SK-N-SH (cell line): ENCODE measurements around the gene C9orf57. TPM values are rescaled to one million over a fixed set of nuclear protein-coding genes. Genes with fewer than 3 reads are reported as not detected.

Experiments
- CTCF ChIA-PET: fragments of 300-600, 350-600 bp; formaldehyde crosslinking; extraction: SDS; loops from one replicate; lab custom pipeline; 2021; lab: Yijun Ruan, JAX
- POLR2A ChIA-PET: fragments of 350-600 bp; sonication (Branson Sonifier 250); formaldehyde crosslinking; extraction: SDS; loops from one replicate; lab custom pipeline; 2020; ENCODE audit warnings: antibody characterized with exemption, inconsistent platforms; lab: Yijun Ruan, JAX
- DNase-seq: peaks from one replicate; pipeline ENCODE4 v3.0.0; 2012
- H2AFZ ChIP-seq: fragments of 200-600 bp; sonication (generic); 2 replicates; pipeline ENCODE4 v1.8.1; 2016; ENCODE audit warnings: antibody characterized with exemption, mild to moderate bottlenecking, low read depth
- H3F3A ChIP-seq: fragments of 200-600 bp; sonication (generic); replicated peaks from 2 replicates; pipeline ENCODE3; 2016; ENCODE audit warnings: antibody characterized with exemption, mild to moderate bottlenecking; ENCODE audit not compliant: insufficient read depth
- H3K27ac ChIP-seq, 2 experiments: fragments of 200-500 bp in 1 of 2; fragments of 200-600 bp in 1 of 2; sonication (Bioruptor generic) in 1 of 2; sonication (generic), shearing (Covaris generic) in 1 of 2; 2 replicates each; pipeline versions ENCODE4 v1.5.1 to v1.6.1; 2014 to 2016; ENCODE audit warnings: low read depth in 2 of 2, inconsistent platforms in 1 of 2, low read length in 1 of 2, mild to moderate bottlenecking in 1 of 2, mixed read lengths in 1 of 2
- H3K27me3 ChIP-seq: fragments of 200-600 bp; sonication (generic), shearing (Covaris generic); 2 replicates; pipeline ENCODE4 v1.6.1; 2016; ENCODE audit warnings: mixed run types; ENCODE audit not compliant: insufficient read depth
- H3K36me3 ChIP-seq, 2 experiments: fragments of 200-500 bp in 1 of 2; fragments of 200-600 bp in 1 of 2; sonication (Bioruptor generic) in 1 of 2; sonication (generic) in 1 of 2; replicated peaks in 1 of 2; 2 replicates each; pipeline versions ENCODE3 to v1.5.1; 2014 to 2016; ENCODE audit warnings: low read length in 1 of 2, mild to moderate bottlenecking in 1 of 2; ENCODE audit not compliant: insufficient read depth in 2 of 2, control insufficient read depth in 1 of 2
- H3K4me1 ChIP-seq, 2 experiments: fragments of 200-500 bp in 1 of 2; fragments of 200-600 bp in 1 of 2; sonication (Bioruptor generic) in 1 of 2; sonication (generic), shearing (Covaris generic) in 1 of 2; 2 replicates each; pipeline versions ENCODE4 v1.5.1 to v1.6.1; 2014 to 2016; ENCODE audit warnings: low read depth in 1 of 2, low read length in 1 of 2, mixed run types in 1 of 2; ENCODE audit not compliant: insufficient read depth in 2 of 2, control insufficient read depth in 1 of 2
- H3K4me2 ChIP-seq: fragments of 200-600 bp; sonication (generic), shearing (Covaris generic); 2 replicates; pipeline ENCODE4 v1.6.1; 2017; ENCODE audit warnings: mixed run types
- H3K4me3 ChIP-seq, 2 experiments: fragments of 200-500 bp in 1 of 2; fragments of 200-600 bp in 1 of 2; sonication (Bioruptor generic) in 1 of 2; sonication (generic), shearing (Covaris generic) in 1 of 2; 2 replicates each; pipeline versions ENCODE4 v1.5.1 to v1.8.1; 2014 to 2016; ENCODE audit warnings: low read depth in 2 of 2, inconsistent platforms in 1 of 2, low read length in 1 of 2, mild to moderate bottlenecking in 1 of 2, mixed read lengths in 1 of 2, moderate library complexity in 1 of 2
- H3K79me2 ChIP-seq: fragments of 200-600 bp; sonication (generic); 2 replicates; pipeline ENCODE4 v1.8.1; 2017; ENCODE audit warnings: mild to moderate bottlenecking; ENCODE audit not compliant: insufficient read depth
- H3K9ac ChIP-seq: fragments of 200-600 bp; sonication (generic); 2 replicates; pipeline ENCODE4 v1.6.1; 2017; ENCODE audit warnings: mixed run types
- H3K9me2 ChIP-seq: fragments of 200-600 bp; sonication (generic); 2 replicates; pipeline ENCODE4 v1.6.1; 2017; ENCODE audit warnings: mixed run types
- H3K9me3 ChIP-seq: fragments of 200-600 bp; sonication (generic); 2 replicates; pipeline ENCODE4 v1.6.1; 2017; ENCODE audit warnings: mixed run types, mild to moderate bottlenecking, moderate library complexity
- H4K20me1 ChIP-seq: fragments of 200-600 bp; sonication (generic); 2 replicates; pipeline ENCODE4 v1.6.1; 2017; ENCODE audit warnings: mild to moderate bottlenecking, mixed run types; ENCODE audit not compliant: insufficient read depth
- CTCF ChIP-seq: fragments of 200-600 bp; sonication (generic); IDR thresholded peaks from 2 replicates; pipeline ENCODE4 v1.6.1; 2017; ENCODE audit warnings: antibody characterized with exemption, mild to moderate bottlenecking, moderate library complexity
- ELF1 ChIP-seq: IDR thresholded peaks from 2 replicates; pipeline ENCODE4 v1.4.0; 2012
- FOSL2 ChIP-seq: IDR thresholded peaks from 2 replicates; pipeline ENCODE4 v1.4.0; 2012; ENCODE audit warnings: low read depth, mild to moderate bottlenecking, moderate library complexity, borderline replicate concordance
- FOXJ3 ChIP-seq: sonication (generic); formaldehyde crosslinking; IDR thresholded peaks from 2 replicates; pipeline ENCODE4 v1.5.1; 2020; ENCODE audit warnings: mild to moderate bottlenecking, missing genetic modification reagents
- FOXM1 ChIP-seq: IDR thresholded peaks from 2 replicates; pipeline ENCODE4 v1.4.0; 2012; ENCODE audit warnings: low read depth, mild to moderate bottlenecking
- GABPA ChIP-seq: IDR thresholded peaks from 2 replicates; pipeline ENCODE4 v1.4.0; 2012; ENCODE audit warnings: low read depth, mild to moderate bottlenecking
- MAX ChIP-seq: IDR thresholded peaks from 2 replicates; pipeline ENCODE4 v1.4.0; 2012; ENCODE audit warnings: low read depth
- MEF2A ChIP-seq: IDR thresholded peaks from 2 replicates; pipeline ENCODE4 v1.4.0; 2012; ENCODE audit warnings: low read depth, borderline replicate concordance
- MXI1 ChIP-seq: IDR thresholded peaks from 2 replicates; pipeline ENCODE4 v1.6.1; 2012; ENCODE audit warnings: mild to moderate bottlenecking, low read depth, low read length, improper control_type of control experiment
- PBX3 ChIP-seq: IDR thresholded peaks from 2 replicates; pipeline ENCODE4; 2012
- RAD21 ChIP-seq: IDR thresholded peaks from 2 replicates; pipeline ENCODE4 v1.6.1; 2012; ENCODE audit warnings: mild to moderate bottlenecking, low read length
- REST ChIP-seq: IDR thresholded peaks from 2 replicates; pipeline ENCODE4 v1.6.1; 2012; ENCODE audit warnings: mild to moderate bottlenecking, low read depth, low read length, moderate library complexity
- RFX5 ChIP-seq: IDR thresholded peaks from 2 replicates; pipeline ENCODE4 v1.6.1; 2012; ENCODE audit warnings: mild to moderate bottlenecking, improper control_type of control experiment, low read length
- RXRA ChIP-seq: IDR thresholded peaks from 2 replicates; pipeline ENCODE4 v1.4.0; 2012; ENCODE audit warnings: low read depth, mild to moderate bottlenecking, borderline replicate concordance
- SIN3A ChIP-seq: IDR thresholded peaks from 2 replicates; pipeline ENCODE4 v1.6.1; 2012; ENCODE audit warnings: low read depth, mild to moderate bottlenecking, low read length, moderate library complexity, borderline replicate concordance
- SMC3 ChIP-seq: IDR thresholded peaks from 2 replicates; pipeline ENCODE4 v1.6.1; 2012; ENCODE audit warnings: low read depth, low read length, improper control_type of control experiment
- TAF1 ChIP-seq: IDR thresholded peaks from 2 replicates; pipeline ENCODE4 v1.6.1; 2012; ENCODE audit warnings: low read depth, mild to moderate bottlenecking, low read length, moderate library complexity, borderline replicate concordance
- USF1 ChIP-seq: IDR thresholded peaks from 2 replicates; pipeline ENCODE4 v1.4.0; 2012; ENCODE audit warnings: low read depth, borderline replicate concordance
- USF2 ChIP-seq: fragments of 150-350 bp; IDR thresholded peaks from 2 replicates; pipeline ENCODE4 v1.6.1; 2017; ENCODE audit warnings: antibody characterized with exemption, low read length, low read depth, borderline replicate concordance
- WGBS: methylation state at CpG from one replicate; pipeline ENCODE4 v1.1.6; 2017; ENCODE audit warnings: low lambda C conversion rate; 5-methylcytosine and 5-hydroxymethylcytosine counted together
- polyA plus RNA-seq, 3 experiments: library from polyadenylated mRNA; depleted of rRNA; stranded (reverse); fragments of >200 nt; gene quantifications; 2 replicates each; pipeline ENCODE4 v1.2.3, GENCODE V29; 2012

Gene C9orf57
- polyA plus RNA-seq, 1 of the 3 experiments (the other 2 are of a cell fraction) = not detected

- Histone ChIP-seq H3K9me2 (no peaks in the 10 kb centered on the region), H3K4me1 (no peaks in the 10 kb centered on the region), H3K79me2 (no peaks in the 10 kb centered on the region), H2AFZ (no peak overlapping the region), H3K36me3 (no peaks in the 10 kb centered on the region)
- 2% methylated on average over 4 of the region's 6 CpGs for WGBS
- TF ChIP-seq RAD21 (no peak), MEF2A (no peak), USF1 (no peak), ELF1 (no peak), GABPA (no peak), RXRA (no peak), TAF1 (no peak), FOSL2 (no peak), PBX3 (no peak), SIN3A (no peak), FOXM1 (no peak), RFX5 (no peak), CTCF (no peak), USF2 (no peak), FOXJ3 (CRISPR knock-in tag) (no peak), SMC3 (no peak), MAX (no peak), REST (no peak), MXI1 (no peak)
- TF ChIP-seq, all 33 proteins: peak for 0
- no peak overlapping the region for H3K4me2 ChIP-seq
- no peak overlapping the region for H3K9ac ChIP-seq
- no peaks in the 10 kb centered on the region for H3K27me3 ChIP-seq
- no peak overlapping the region for H3K4me3 ChIP-seq
- H4K20me1 ChIP-seq = no peaks in the 10 kb centered on the region
- H3K27ac ChIP-seq = no peak overlapping the region
- CTCF ChIA-PET = no interaction called here
- no peak for DNase-seq
- H3K9me3 ChIP-seq = no peaks in the 10 kb centered on the region; the same call in 1 of the 2 replicates
- POLR2A ChIA-PET = no interaction called here
- H3F3A ChIP-seq = no peaks in the 10 kb centered on the region
Observed at GRCh38 chr9:72092820-72093219, 32.4 kb upstream of the C9orf57 start.
